Small intestine (tissue), 7 donors: ENCODE data around the gene SLITRK2. TPM values are rescaled to one million over a fixed set of nuclear protein-coding genes. Genes with fewer than 3 reads are reported as not detected.
A peak's percentile ranks its signal among the peaks of the same experiment; 100 is the strongest.

Experiments used
- DNase-seq, 2 donors: peaks; one replicate each; pipeline versions ENCODE4 v3.0.0 to v3.0.0-alpha.2; 2013
- FAIRE-seq: peaks from 2 replicates; lab custom pipeline; 2012; peaks lifted over from hg19 to GRCh38; lab: Jason Lieb, UNC
- H3K27ac ChIP-seq, 3 donors: one replicate each; pipeline ENCODE4 v1.5.1; 2013; ENCODE audit warnings: low read length in 2 of 3, mild to moderate bottlenecking in 2 of 3, control low read depth in 1 of 3, inconsistent platforms in 1 of 3, low read depth in 1 of 3, moderate library complexity in 1 of 3
- H3K27me3 ChIP-seq, 3 donors: one replicate each; pipeline ENCODE4 v1.6.1; 2013; ENCODE audit warnings: low read length in 3 of 3, inconsistent platforms in 1 of 3; ENCODE audit not compliant: control insufficient read depth in 3 of 3, insufficient read depth in 3 of 3
- H3K36me3 ChIP-seq, 3 donors: one replicate each; pipeline ENCODE4 v1.6.1; 2013; ENCODE audit warnings: low read length in 3 of 3, inconsistent platforms in 1 of 3, low read depth in 1 of 3, mild to moderate bottlenecking in 1 of 3, moderate library complexity in 1 of 3; ENCODE audit not compliant: control insufficient read depth in 3 of 3, insufficient read depth in 2 of 3
- H3K4me1 ChIP-seq, 3 donors: one replicate each; pipeline ENCODE4 v1.6.1; 2013; ENCODE audit warnings: low read length in 2 of 3, inconsistent platforms in 1 of 3, low read depth in 1 of 3, mild to moderate bottlenecking in 1 of 3, moderate library complexity in 1 of 3; ENCODE audit not compliant: control insufficient read depth in 3 of 3, insufficient read depth in 2 of 3
- H3K4me3 ChIP-seq, 3 donors: one replicate each; pipeline ENCODE4 v1.5.1; 2013; ENCODE audit warnings: low read length in 3 of 3, control low read depth in 1 of 3, inconsistent platforms in 1 of 3, low read depth in 1 of 3, mild to moderate bottlenecking in 1 of 3, moderate library complexity in 1 of 3
- H3K9me3 ChIP-seq, 2 donors: one replicate each; pipeline ENCODE4 v1.6.1; 2013; ENCODE audit warnings: low read depth in 1 of 2, low read length in 1 of 2; ENCODE audit not compliant: control insufficient read depth in 2 of 2, insufficient read depth in 1 of 2
- WGBS, 3 donors: extraction: QIAGEN DNeasy Blood & Tissue Kit; methylation state at CpG; one replicate each; pipeline ENCODE4 v1.1.7; 2013; 5-methylcytosine and 5-hydroxymethylcytosine counted together
- polyA plus RNA-seq, 4 donors: library from polyadenylated mRNA; stranded (reverse) in 3 of 4; unstranded in 1 of 4; fragments of 200-250 nt in 3 of 4; fragments of 120-200 nt in 1 of 4; gene quantifications; one replicate each; pipeline versions ENCODE4 v1.2.1 to v1.2.3, GENCODE V29; 2013
- donor health status: healthy with polysubstance abuse.
- donor health status: control.
- donor health status: control.
- donor health status: Bipolar disorder and iron deficiency.
- donor health status: healthy.

SLITRK2 gene
- polyA plus RNA-seq, 4 donors = 0.19 to 3.2 TPM; not detected in 2

GRCh38 chrX:145840531-145840930 is 22.9 kb downstream of the SLITRK2 start:
- Histone ChIP-seq H3K27me3 (no peaks in the 10 kb centered on the region), H3K4me3 (no peak overlapping the region), H3K9me3 (no peaks in the 10 kb centered on the region), H3K27ac (no peak overlapping the region), H3K4me1 (peaks cover 0 to 11% (median 0%) of the 10 kb centered on the region in 3 donors), H3K36me3 (no peaks in the 10 kb centered on the region)
- FAIRE-seq (no peak), DNase-seq (no peak)
- 55 to 72% (median 69%) methylated on average over 9 of the region's 9 CpGs for WGBS, 3 donors

- H3K27me3 ChIP-seq = no peaks in the 10 kb centered on the region
- H3K4me3 ChIP-seq = no peak overlapping the region
- no peaks in the 10 kb centered on the region for H3K36me3 ChIP-seq
- H3K9me3 ChIP-seq = no peaks in the 10 kb centered on the region
- peak in 1 of 2 donors; percentile 48 for DNase-seq
- WGBS, 3 donors = 30 to 48% (median 41%) methylated on average over 7 of the region's 7 CpGs
- peaks cover 0 to 11% (median 0%) of the 10 kb centered on the region in 3 donors for H3K4me1 ChIP-seq
- FAIRE-seq = no peak
- peak overlapping the region in 1 of 3 donors; percentile 45 for H3K27ac ChIP-seq
These were observed 25.7 kb downstream of the SLITRK2 start for GRCh38 chrX:145843146-145843904.

GRCh38 chrX:145844886-145845285 is 27.3 kb downstream of the SLITRK2 start:
- no peak overlapping the region for H3K27ac ChIP-seq
- H3K27me3 ChIP-seq = no peaks in the 10 kb centered on the region
- no peaks in the 10 kb centered on the region for H3K36me3 ChIP-seq
- DNase-seq (no peak), FAIRE-seq (no peak)
- WGBS, 3 donors = 84 to 88% (median 88%) methylated on average over 7 of the region's 7 CpGs
- H3K4me1 ChIP-seq = peaks cover 0 to 11% (median 0%) of the 10 kb centered on the region in 3 donors
- no peak overlapping the region for H3K4me3 ChIP-seq
- H3K9me3 ChIP-seq = no peaks in the 10 kb centered on the region

- DNase-seq (no peak), FAIRE-seq (no peak)
- H3K27me3 ChIP-seq = no peaks in the 10 kb centered on the region
- 62 to 90% (median 82%) methylated on average over 2 of the region's 2 CpGs for WGBS, 3 donors
- no peaks in the 10 kb centered on the region for H3K36me3 ChIP-seq
- peaks cover 0 to 11% (median 0%) of the 10 kb centered on the region in 3 donors for H3K4me1 ChIP-seq
- H3K27ac ChIP-seq = no peak overlapping the region
- H3K4me3 ChIP-seq = no peak overlapping the region
- H3K9me3 ChIP-seq = no peaks in the 10 kb centered on the region
These were observed 30.8 kb downstream of the SLITRK2 start for GRCh38 chrX:145848448-145848847.

- H3K4me3 ChIP-seq = no peak overlapping the region
- H3K4me1 ChIP-seq = peaks cover 0 to 8% (median 0%) of the 10 kb centered on the region in 3 donors
- H3K36me3 ChIP-seq = no peaks in the 10 kb centered on the region
- no peak overlapping the region for H3K27ac ChIP-seq
- DNase-seq = no peak
- H3K27me3 ChIP-seq = no peaks in the 10 kb centered on the region
- WGBS, 3 donors = 73 to 83% (median 75%) methylated on average over 11 of the region's 11 CpGs
- FAIRE-seq = no peak
- no peaks in the 10 kb centered on the region for H3K9me3 ChIP-seq
These were observed 31.2 kb downstream of the SLITRK2 start for GRCh38 chrX:145848857-145849256.

GRCh38 chrX:145853181-145853580 is 35.6 kb downstream of the SLITRK2 start:
- no peak for FAIRE-seq

GRCh38 chrX:145856181-145856580 is 38.6 kb downstream of the SLITRK2 start:
- FAIRE-seq = no peak
- DNase-seq = peak in 1 of 2 donors; percentile 6
- no peak overlapping the region for H3K4me3 ChIP-seq

More at GRCh38 chrX:145853181-145853580, 35.6 kb downstream of the SLITRK2 start:
- Histone ChIP-seq H3K4me3 (no peak overlapping the region), H3K27me3 (no peaks in the 10 kb centered on the region), H3K9me3 (no peaks in the 10 kb centered on the region), H3K4me1 (peaks cover 0 to 8% (median 0%) of the 10 kb centered on the region in 3 donors), H3K27ac (peak overlapping the region in 1 of 3 donors; percentile 38), H3K36me3 (no peaks in the 10 kb centered on the region)
- no peak for DNase-seq
- WGBS, 3 donors = 77 to 87% (median 87%) methylated on average over 13 of the region's 13 CpGs

GRCh38 chrX:145861818-145862217 is 44.2 kb downstream of the SLITRK2 start:
- FAIRE-seq = no peak
- Histone ChIP-seq H3K36me3 (no peaks in the 10 kb centered on the region), H3K27ac (no peak overlapping the region), H3K4me1 (peaks cover 0 to 3% (median 0%) of the 10 kb centered on the region in 3 donors), H3K9me3 (no peaks in the 10 kb centered on the region), H3K4me3 (no peak overlapping the region), H3K27me3 (no peaks in the 10 kb centered on the region)
- no peak for DNase-seq
- 52 to 70% (median 67%) methylated on average over 3 of the region's 3 CpGs for WGBS, 3 donors

More at GRCh38 chrX:145856181-145856580, 38.6 kb downstream of the SLITRK2 start:
- Histone ChIP-seq H3K9me3 (no peaks in the 10 kb centered on the region), H3K36me3 (no peaks in the 10 kb centered on the region), H3K27ac (no peak overlapping the region), H3K27me3 (no peaks in the 10 kb centered on the region), H3K4me1 (peaks cover 0 to 8% (median 0%) of the 10 kb centered on the region in 3 donors)
- WGBS, 3 donors = 83 to 91% (median 85%) methylated on average over 4 of the region's 4 CpGs
